ENCODE results near the gene GPD2.
"Not testable (repeated sequence)": the region's sequence is repeated elsewhere in the genome, so short reads cannot be mapped to it uniquely, and the experiment has no call there.

Gene GPD2

DNA sequence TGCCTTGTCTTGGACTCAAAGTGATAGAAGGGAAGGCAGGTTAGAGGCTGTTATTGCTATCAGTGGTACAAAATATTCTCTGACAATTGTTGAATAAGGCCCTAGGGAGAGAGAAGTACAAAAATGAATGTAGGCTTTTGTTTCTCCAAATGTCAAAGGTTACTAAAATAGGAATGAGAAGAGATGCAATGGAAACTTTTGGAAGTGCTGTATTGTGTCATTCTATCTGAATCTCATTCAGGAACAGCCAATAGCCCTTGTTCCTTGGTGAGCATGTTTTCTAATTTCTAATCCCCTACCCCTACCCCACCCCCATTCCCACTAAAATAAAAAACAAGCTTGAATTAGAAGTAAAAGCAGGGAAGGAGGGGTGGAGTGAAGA is 166.4 kb downstream of the GPD2 start:
- no peak for DNase-seq (ENCODE audit: low read depth, low spot score)
- no peak overlapping the region for H3K9ac ChIP-seq (ENCODE audit: insufficient read length)
- H3K27ac ChIP-seq = no peak overlapping the region
- H3K36me3 ChIP-seq (ENCODE audit: insufficient read depth, low read length) = no peaks in the 10 kb centered on the region
- no peak overlapping the region for H3K4me3 ChIP-seq
- H3K9me3 ChIP-seq (ENCODE audit: low read depth, low read length) = no peaks in the 10 kb centered on the region
- TF ChIP-seq EZH2 (IDR thresholded peaks at IDR 0.05) (no peak), POLR2AphosphoS5 (IDR thresholded peaks at IDR 0.05; ENCODE audit: borderline replicate concordance, low read depth, low read length) (no peak), FOXP2 (optimal IDR thresholded peaks at IDR 0.05; ENCODE audit: control extremely low read depth, extremely low read length, insufficient read depth) (no peak)

DNA sequence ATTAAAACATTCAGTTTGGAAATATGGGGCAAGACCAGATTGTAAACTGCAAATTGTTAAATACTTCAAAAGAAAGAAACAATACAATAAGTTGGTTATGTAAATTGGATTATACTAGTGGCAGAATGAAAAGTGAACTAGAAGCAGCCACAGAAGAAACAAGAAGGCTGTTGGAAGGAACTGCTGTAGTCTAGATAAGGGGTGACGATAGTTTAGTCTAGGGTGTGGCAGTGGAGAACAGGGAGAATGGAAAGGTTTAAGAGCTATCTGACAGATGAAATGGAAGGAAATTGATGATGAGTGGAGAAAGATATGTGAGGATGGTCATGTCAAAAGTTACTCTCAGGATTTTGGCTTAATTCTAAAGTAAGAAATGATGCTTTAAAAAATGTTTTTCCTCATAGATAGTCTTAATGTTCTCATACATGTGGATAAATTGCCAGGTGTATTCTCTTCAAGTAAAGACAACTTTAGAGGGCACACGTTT is 179.7 kb downstream of the GPD2 start:
- no peaks in the 10 kb centered on the region for H3K36me3 ChIP-seq (ENCODE audit: insufficient read depth, low read length)
- no peak for DNase-seq (ENCODE audit: low read depth, low spot score)
- TF ChIP-seq FOXP2 (optimal IDR thresholded peaks at IDR 0.05; ENCODE audit: control extremely low read depth, extremely low read length, insufficient read depth) = no peak
- no peak for TF ChIP-seq POLR2AphosphoS5 (IDR thresholded peaks at IDR 0.05; ENCODE audit: borderline replicate concordance, low read depth, low read length)
- no peak for TF ChIP-seq EZH2 (IDR thresholded peaks at IDR 0.05)
- H3K9me3 ChIP-seq (ENCODE audit: low read depth, low read length) = no peaks in the 10 kb centered on the region
- H3K9ac ChIP-seq (ENCODE audit: insufficient read length) = no peak overlapping the region
- no peak overlapping the region for H3K27ac ChIP-seq
- no peak overlapping the region for H3K4me3 ChIP-seq

DNA sequence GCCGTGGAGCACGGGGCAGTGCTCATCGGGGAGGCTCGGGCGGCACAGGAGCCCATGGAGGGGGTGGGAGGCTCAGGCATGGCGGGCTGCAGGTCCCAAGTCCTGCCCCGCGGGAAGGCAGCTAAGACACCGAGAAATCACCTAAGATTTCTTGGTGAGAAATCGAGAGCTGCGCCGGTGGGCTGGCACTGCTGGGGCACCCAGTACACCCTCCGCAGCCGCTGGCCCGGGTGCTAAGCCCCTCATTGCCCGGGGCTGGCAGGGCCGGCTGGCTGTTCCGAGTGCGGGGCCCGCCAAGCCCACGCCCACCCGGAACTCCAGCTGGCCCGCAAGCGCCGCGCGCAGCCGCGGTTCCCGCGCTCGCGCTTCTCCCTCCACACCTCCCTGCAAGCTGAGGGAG is 181.9 kb downstream of the GPD2 start:
- H3K4me3 ChIP-seq; H3K9me3 ChIP-seq (ENCODE audit: low read depth, low read length); H3K9ac ChIP-seq (ENCODE audit: insufficient read length); H3K27ac ChIP-seq; DNase-seq (ENCODE audit: low read depth, low spot score); H3K36me3 ChIP-seq (ENCODE audit: insufficient read depth, low read length): not testable (repeated sequence)

GRCh38 chr2:156619021-156619539 is 182.9 kb downstream of the GPD2 start:
- Histone ChIP-seq H3K27ac (no peak overlapping the region), H3K36me3 (ENCODE audit: insufficient read depth, low read length) (no peaks in the 10 kb centered on the region), H3K9me3 (ENCODE audit: low read depth, low read length) (no peaks in the 10 kb centered on the region), H3K9ac (ENCODE audit: insufficient read length) (no peak overlapping the region), H3K4me3 (no peak overlapping the region)
- TF ChIP-seq FOXP2 (optimal IDR thresholded peaks at IDR 0.05; ENCODE audit: control extremely low read depth, extremely low read length, insufficient read depth) (no peak), POLR2AphosphoS5 (IDR thresholded peaks at IDR 0.05; ENCODE audit: borderline replicate concordance, low read depth, low read length) (no peak), EZH2 (IDR thresholded peaks at IDR 0.05) (no peak)
- DNase-seq (ENCODE audit: low read depth, low spot score) = no peak

DNA sequence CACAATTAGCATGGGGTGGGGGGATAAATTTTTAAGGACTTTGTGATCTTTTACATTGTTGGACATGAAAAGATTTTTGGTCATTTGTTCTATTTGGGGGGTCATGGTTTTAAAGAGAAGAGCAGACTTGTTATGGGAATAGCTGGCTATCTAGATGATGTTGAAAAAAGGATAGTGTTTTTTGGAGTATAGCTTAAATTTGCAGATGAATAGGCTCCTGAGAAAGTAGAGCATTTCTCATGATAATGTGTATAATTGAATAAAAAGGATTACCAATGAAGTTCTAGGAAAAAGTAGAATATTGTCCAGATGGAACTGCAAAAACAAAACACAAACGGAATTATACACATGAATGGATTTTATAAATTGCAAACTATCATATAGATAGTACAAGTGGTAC is 186.3 kb downstream of the GPD2 start:
- no peaks in the 10 kb centered on the region for H3K36me3 ChIP-seq (ENCODE audit: insufficient read depth, low read length)
- H3K9me3 ChIP-seq (ENCODE audit: low read depth, low read length) = no peaks in the 10 kb centered on the region
- no peak overlapping the region for H3K27ac ChIP-seq
- no peak for TF ChIP-seq FOXP2 (optimal IDR thresholded peaks at IDR 0.05; ENCODE audit: control extremely low read depth, extremely low read length, insufficient read depth)
- TF ChIP-seq EZH2 (IDR thresholded peaks at IDR 0.05) = no peak
- TF ChIP-seq POLR2AphosphoS5 (IDR thresholded peaks at IDR 0.05; ENCODE audit: borderline replicate concordance, low read depth, low read length) = no peak
- H3K9ac ChIP-seq (ENCODE audit: insufficient read length) = no peak overlapping the region
- H3K4me3 ChIP-seq = no peak overlapping the region
- no peak for DNase-seq (ENCODE audit: low read depth, low spot score)

DNA sequence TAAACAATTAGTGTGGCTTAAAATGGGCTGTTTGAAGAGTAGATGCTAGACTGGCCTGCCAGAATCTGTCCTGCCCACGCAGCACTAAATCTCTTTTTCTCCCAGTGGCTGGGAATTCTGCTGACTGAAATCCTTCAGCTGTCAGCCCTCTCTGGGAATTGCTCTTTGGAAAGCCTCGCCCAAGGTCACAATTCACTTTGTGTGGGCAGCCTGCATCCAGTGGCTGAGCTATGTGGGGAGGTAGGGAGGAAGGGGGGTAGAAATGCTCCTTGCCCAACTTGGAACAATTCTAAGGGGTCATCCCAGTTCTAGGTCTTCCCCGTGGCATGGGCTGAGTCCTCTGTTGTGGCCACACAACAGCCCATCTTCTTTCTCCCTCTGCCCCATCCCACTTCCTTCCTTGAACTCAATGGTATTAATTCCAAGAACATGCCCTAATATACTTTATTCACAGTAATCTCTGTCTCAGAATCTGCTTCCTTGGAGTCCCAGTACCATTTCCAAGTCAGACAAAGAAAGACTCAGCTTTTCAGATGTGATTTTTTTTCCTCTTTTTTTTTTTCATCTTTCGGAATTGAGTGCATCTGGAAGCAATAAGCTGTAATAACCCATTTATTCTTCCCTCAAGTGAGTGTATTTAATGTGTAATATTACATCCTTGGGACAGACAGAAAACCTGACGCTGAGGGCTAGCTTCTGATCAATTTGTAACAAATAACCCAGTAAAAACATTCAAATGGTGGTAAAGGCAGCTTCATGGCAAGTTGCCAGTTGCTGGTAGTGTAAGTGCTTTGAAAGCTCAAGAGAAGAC is 189.4 kb downstream of the GPD2 start:
- H3K36me3 ChIP-seq (ENCODE audit: insufficient read depth, low read length) = no peaks in the 10 kb centered on the region
- H3K4me3 ChIP-seq = no peak overlapping the region
- H3K27ac ChIP-seq = no peak overlapping the region
- H3K9ac ChIP-seq (ENCODE audit: insufficient read length) = no peak overlapping the region
- no peak for TF ChIP-seq POLR2AphosphoS5 (IDR thresholded peaks at IDR 0.05; ENCODE audit: borderline replicate concordance, low read depth, low read length)
- no peak for TF ChIP-seq EZH2 (IDR thresholded peaks at IDR 0.05)
- no peak for TF ChIP-seq FOXP2 (optimal IDR thresholded peaks at IDR 0.05; ENCODE audit: control extremely low read depth, extremely low read length, insufficient read depth)
- DNase-seq (ENCODE audit: low read depth, low spot score) = no peak
- H3K9me3 ChIP-seq (ENCODE audit: low read depth, low read length) = no peaks in the 10 kb centered on the region

GRCh38 chr2:156626931-156627330 is 190.8 kb downstream of the GPD2 start:
- no peak overlapping the region for H3K4me3 ChIP-seq
- no peaks in the 10 kb centered on the region for H3K36me3 ChIP-seq (ENCODE audit: insufficient read depth, low read length)
- H3K9ac ChIP-seq (ENCODE audit: insufficient read length) = no peak overlapping the region
- no peak for DNase-seq (ENCODE audit: low read depth, low spot score)
- TF ChIP-seq POLR2AphosphoS5 (IDR thresholded peaks at IDR 0.05; ENCODE audit: borderline replicate concordance, low read depth, low read length) = no peak
- H3K27ac ChIP-seq = no peak overlapping the region
- no peaks in the 10 kb centered on the region for H3K9me3 ChIP-seq (ENCODE audit: low read depth, low read length)

DNA sequence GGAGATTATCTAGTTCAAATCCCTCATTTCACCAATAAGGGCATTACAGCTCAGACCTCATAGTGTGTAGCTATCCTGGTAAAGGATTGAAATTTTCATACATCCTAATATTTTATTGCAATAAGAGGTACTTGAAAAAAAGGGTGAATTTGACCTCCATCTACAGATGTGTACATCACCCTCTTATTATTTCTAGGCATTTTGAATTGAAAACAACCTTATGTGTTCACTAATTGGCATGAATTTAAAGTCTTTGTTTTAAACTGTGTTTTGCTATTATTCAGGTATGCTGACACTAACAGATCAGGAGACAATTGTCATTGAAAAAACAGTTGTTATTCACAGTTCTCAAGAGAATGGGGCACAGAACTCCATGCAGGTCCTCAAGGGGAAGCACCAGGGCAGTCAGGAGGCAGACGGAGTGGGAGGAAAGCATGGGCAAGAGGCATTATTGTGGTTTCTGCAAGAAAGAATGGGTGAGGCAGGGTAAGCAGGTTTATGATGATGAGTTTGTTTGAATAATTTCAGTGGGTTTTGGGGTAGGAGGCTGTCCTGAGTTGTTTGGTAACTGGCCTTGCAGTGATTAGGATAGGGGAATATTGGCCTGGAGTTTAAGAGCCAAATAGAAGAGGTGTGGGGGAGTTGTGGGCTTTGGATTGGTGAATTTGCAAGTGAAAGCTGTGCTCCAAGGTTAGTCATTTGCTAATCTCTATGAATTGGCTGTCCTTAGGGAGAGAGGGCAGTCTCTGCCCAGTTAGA is 194.6 kb downstream of the GPD2 start:
- Histone ChIP-seq H3K9me3 (ENCODE audit: low read depth, low read length) (no peaks in the 10 kb centered on the region), H3K4me3 (no peak overlapping the region), H3K9ac (ENCODE audit: insufficient read length) (no peak overlapping the region), H3K36me3 (ENCODE audit: insufficient read depth, low read length) (no peaks in the 10 kb centered on the region), H3K27ac (no peak overlapping the region)
- TF ChIP-seq POLR2AphosphoS5 (IDR thresholded peaks at IDR 0.05; ENCODE audit: borderline replicate concordance, low read depth, low read length) (no peak), FOXP2 (optimal IDR thresholded peaks at IDR 0.05; ENCODE audit: control extremely low read depth, extremely low read length, insufficient read depth) (no peak), EZH2 (IDR thresholded peaks at IDR 0.05) (no peak)
- no peak for DNase-seq (ENCODE audit: low read depth, low spot score)
